ENCODE measurements around the gene SMIM27. TPM values are rescaled to one million over a fixed set of nuclear protein-coding genes. Genes with fewer than 3 reads are reported as not detected.
"Not testable (repeated sequence)": the region's sequence is repeated elsewhere in the genome, so short reads cannot be mapped to it uniquely, and the experiment has no call there.

SMIM27 gene
- total and polyA plus RNA-seq, 12 donors: 2.6 to 34.3 (median 17.6) TPM

GRCh38 chr9:32533336-32533735 lies 18.8 kb upstream of the SMIM27 start:
- Histone ChIP-seq H3K9me3 (replicated peaks in 1 of 3) (no peaks in the 10 kb centered on the region), H3K36me3 (replicated peaks in 1 of 2) (no peaks in the 10 kb centered on the region), H3K4me3 (no peak overlapping the region), H3K27me3 (no peaks in the 10 kb centered on the region), H3K27ac (no peak overlapping the region), H3K4me1 (replicated peaks in 1 of 2) (no peaks in the 10 kb centered on the region)
- DNase-seq: no peak
- 92 to 96% (median 94%) methylated on average over 6 of the region's 6 CpGs for WGBS, 4 donors
- intact Hi-C loops (cut with DNase I): no loop called here
- no peak for TF ChIP-seq POLR2A (IDR thresholded peaks at IDR 0.05)
- TF ChIP-seq CTCF (IDR thresholded peaks at IDR 0.05): no peak

GRCh38 chr9:32533816-32534215 lies 18.3 kb upstream of the SMIM27 start:
- Histone ChIP-seq H3K27ac (no peak overlapping the region), H3K4me1 (replicated peaks in 1 of 2) (no peaks in the 10 kb centered on the region), H3K36me3 (replicated peaks in 1 of 2) (no peaks in the 10 kb centered on the region), H3K4me3 (no peak overlapping the region), H3K27me3 (no peaks in the 10 kb centered on the region), H3K9me3 (replicated peaks in 1 of 3) (no peaks in the 10 kb centered on the region)
- intact Hi-C loops (cut with DNase I): no loop called here
- 96 to 98% (median 97%) methylated on average over 4 of the region's 4 CpGs for WGBS, 4 donors
- TF ChIP-seq POLR2A (IDR thresholded peaks at IDR 0.05) (no peak), CTCF (IDR thresholded peaks at IDR 0.05) (no peak)
- DNase-seq: no peak

- intact Hi-C loops (cut with DNase I): no loop called here
- no peak for DNase-seq
- Histone ChIP-seq H3K4me1 (replicated peaks in 1 of 2) (peaks cover 4 to 23% of the 10 kb centered on the region in 2 donors), H3K4me3 (no peak overlapping the region), H3K27ac (no peak overlapping the region), H3K9me3 (replicated peaks in 1 of 3) (no peaks in the 10 kb centered on the region), H3K36me3 (replicated peaks in 1 of 2) (peaks cover 0 to 20% of the 10 kb centered on the region in 2 donors), H3K27me3 (no peaks in the 10 kb centered on the region)
- 96 to 100% (median 97%) methylated on average over 4 of the region's 4 CpGs for WGBS, 4 donors
- no peak for TF ChIP-seq CTCF (IDR thresholded peaks at IDR 0.05)
- TF ChIP-seq POLR2A (IDR thresholded peaks at IDR 0.05): no peak
Measured at GRCh38 chr9:32543047-32543446, 9.1 kb upstream of the SMIM27 start.

- DNase-seq: no peak
- Histone ChIP-seq H3K9me3 (replicated peaks in 1 of 3) (no peaks in the 10 kb centered on the region), H3K4me3 (no peak overlapping the region), H3K4me1 (replicated peaks in 1 of 2) (peaks cover 4 to 37% of the 10 kb centered on the region in 2 donors), H3K27ac (no peak overlapping the region), H3K27me3 (no peaks in the 10 kb centered on the region), H3K36me3 (replicated peaks in 1 of 2) (peaks cover 0 to 20% of the 10 kb centered on the region in 2 donors)
- 68 to 100% (median 89%) methylated on average over 1 of the region's 1 CpG for WGBS, 4 donors
- TF ChIP-seq CTCF (IDR thresholded peaks at IDR 0.05): no peak
- TF ChIP-seq POLR2A (IDR thresholded peaks at IDR 0.05): no peak
- intact Hi-C loops (cut with DNase I): no loop called here
Measured at GRCh38 chr9:32545884-32546283, 6.2 kb upstream of the SMIM27 start.

GRCh38 chr9:32548213-32548612 lies 3.9 kb upstream of the SMIM27 start:
- H3K36me3 ChIP-seq (replicated peaks in 1 of 2); H3K27me3 ChIP-seq; H3K27ac ChIP-seq; intact Hi-C loops (cut with DNase I); H3K4me3 ChIP-seq; DNase-seq; H3K9me3 ChIP-seq (replicated peaks in 1 of 3): not testable (repeated sequence)
- 95 to 97% (median 97%) methylated on average over 19 to 20 of the region's 20 CpGs for WGBS, 4 donors
- peaks cover 4 to 43% of the 10 kb centered on the region in 2 donors for H3K4me1 ChIP-seq (replicated peaks in 1 of 2)
